Trophoblast cell (in vitro differentiated cells and primary cell): ENCODE results near the gene SLC6A16.
"Not testable (repeated sequence)": the region's sequence is repeated elsewhere in the genome, so short reads cannot be mapped to it uniquely, and the experiment has no call there.

ENCODE experiments used
- DNase-seq, 2 donors: peaks; one replicate each; pipeline ENCODE4 v3.0.0-alpha.2; 2016
- H2AFZ ChIP-seq: 2 replicates; pipeline ENCODE4 v1.6.1; 2013; ENCODE audit warnings: low read length, moderate library complexity, mild to moderate bottlenecking; ENCODE audit not compliant: insufficient read depth, poor library complexity
- H2AK5ac ChIP-seq: 2 replicates; pipeline ENCODE4 v1.6.1; 2013; ENCODE audit warnings: mild to moderate bottlenecking, low read length
- H2BK120ac ChIP-seq: 2 replicates; pipeline ENCODE4 v1.6.1; 2013; ENCODE audit warnings: low read length, mild to moderate bottlenecking, moderate library complexity; ENCODE audit not compliant: insufficient read depth, poor library complexity
- H2BK12ac ChIP-seq: 2 replicates; pipeline ENCODE4 v1.6.1; 2013; ENCODE audit warnings: mild to moderate bottlenecking, low read length, moderate library complexity
- H2BK5ac ChIP-seq: 2 replicates; pipeline ENCODE4 v1.6.1; 2013; ENCODE audit warnings: low read length, low read depth, moderate library complexity, mild to moderate bottlenecking; ENCODE audit not compliant: poor library complexity
- H3K14ac ChIP-seq: 2 replicates; pipeline ENCODE4 v1.6.1; 2013; ENCODE audit warnings: mild to moderate bottlenecking, low read length
- H3K18ac ChIP-seq: 2 replicates; pipeline ENCODE4 v1.6.1; 2013; ENCODE audit warnings: mild to moderate bottlenecking, low read length
- H3K23ac ChIP-seq: 2 replicates; pipeline ENCODE4 v1.6.1; 2013; ENCODE audit warnings: low read length
- H3K27ac ChIP-seq: 2 replicates; pipeline ENCODE4 v1.5.1; 2013; ENCODE audit warnings: low read depth, mild to moderate bottlenecking, inconsistent platforms, low read length, moderate library complexity
- H3K27me3 ChIP-seq: 2 replicates; pipeline ENCODE4 v1.6.1; 2013; ENCODE audit warnings: inconsistent platforms, mild to moderate bottlenecking, low read length, moderate library complexity; ENCODE audit not compliant: insufficient read depth
- H3K36me3 ChIP-seq, 2 experiments: 1 replicate in 1 of 2; 2 replicates in 1 of 2; pipeline ENCODE4 v1.6.1; 2013; ENCODE audit warnings: low read length in 2 of 2, mild to moderate bottlenecking in 2 of 2, moderate library complexity in 1 of 2; ENCODE audit not compliant: insufficient read depth in 2 of 2, control insufficient read depth in 1 of 2
- H3K4ac ChIP-seq: 2 replicates; pipeline ENCODE4 v1.6.1; 2013; ENCODE audit warnings: low read depth, mild to moderate bottlenecking, low read length, moderate library complexity
- H3K4me1 ChIP-seq, 2 experiments: 1 replicate in 1 of 2; 2 replicates in 1 of 2; pipeline ENCODE4 v1.6.1; 2013; ENCODE audit warnings: low read length in 2 of 2, mild to moderate bottlenecking in 2 of 2, moderate library complexity in 1 of 2; ENCODE audit not compliant: insufficient read depth in 2 of 2, control insufficient read depth in 1 of 2
- H3K4me2 ChIP-seq: 2 replicates; pipeline ENCODE4 v1.6.1; 2013; ENCODE audit warnings: inconsistent platforms, mild to moderate bottlenecking, low read length, moderate library complexity
- H3K4me3 ChIP-seq: 2 replicates; pipeline ENCODE4 v1.5.1; 2013; ENCODE audit warnings: mild to moderate bottlenecking, low read depth, low read length, inconsistent platforms
- H3K79me1 ChIP-seq: one replicate; pipeline ENCODE4 v1.6.1; 2013; ENCODE audit warnings: low read length
- H3K79me2 ChIP-seq: 2 replicates; pipeline ENCODE4 v1.6.1; 2013; ENCODE audit warnings: low read length, mild to moderate bottlenecking; ENCODE audit not compliant: control insufficient read depth, insufficient read depth, poor library complexity
- H3K9ac ChIP-seq: 2 replicates; pipeline ENCODE4 v1.6.1; 2013; ENCODE audit warnings: mild to moderate bottlenecking, low read length
- H3K9me3 ChIP-seq: 2 replicates; pipeline ENCODE4 v1.6.1; 2013; ENCODE audit warnings: low read depth, mild to moderate bottlenecking, control low read depth, inconsistent platforms, low read length; ENCODE audit not compliant: insufficient read depth
- H4K12ac ChIP-seq: 2 replicates; pipeline ENCODE4 v1.6.1; 2013; ENCODE audit warnings: low read depth, mild to moderate bottlenecking, low read length, moderate library complexity
- H4K8ac ChIP-seq: 2 replicates; pipeline ENCODE4 v1.6.1; 2013; ENCODE audit warnings: low read depth, mild to moderate bottlenecking, low read length, moderate library complexity
- H4K91ac ChIP-seq: one replicate; pipeline ENCODE4 v1.6.1; 2013; ENCODE audit warnings: low read depth, mild to moderate bottlenecking, low read length, moderate library complexity
- WGBS: extraction: QIAGEN DNeasy Blood & Tissue Kit; methylation state at CpG from one replicate; pipeline ENCODE4 v1.1.7; 2013; ENCODE audit warnings: missing lambda C conversion rate; ENCODE audit not compliant: insufficient read length, insufficient coverage; ENCODE audit errors: extremely low coverage; 5-methylcytosine and 5-hydroxymethylcytosine counted together

SLC6A16 gene

DNA sequence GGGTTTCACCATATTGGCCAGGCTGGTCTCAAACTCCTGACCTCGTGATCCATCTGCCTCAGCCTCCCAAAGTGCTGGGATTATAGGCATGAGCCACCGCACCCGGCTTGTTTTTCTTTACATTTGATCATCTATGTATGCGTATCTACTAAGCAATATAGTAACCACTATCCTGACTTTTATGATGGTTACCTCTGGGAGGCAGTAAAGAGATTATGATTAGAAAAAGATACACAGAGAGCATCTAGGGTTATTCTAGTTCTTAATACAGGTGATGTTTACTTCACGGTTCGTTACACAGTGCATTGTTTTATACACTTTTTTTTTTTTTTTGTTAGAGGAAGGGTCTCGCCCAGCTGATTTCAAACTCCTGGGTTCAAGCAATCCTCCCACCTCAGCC is 18.3 kb downstream of the SLC6A16 start:
- WGBS = no CpG with 5 or more reads among the region's 7 CpGs
- H3K4ac ChIP-seq, H2AK5ac ChIP-seq, H3K4me2 ChIP-seq, H3K9ac ChIP-seq, DNase-seq, H3K9me3 ChIP-seq, H2BK12ac ChIP-seq, H3K27ac ChIP-seq, H2AFZ ChIP-seq, H3K14ac ChIP-seq, H3K23ac ChIP-seq, H4K12ac ChIP-seq, H2BK120ac ChIP-seq, H3K79me2 ChIP-seq, H3K4me3 ChIP-seq, H4K8ac ChIP-seq, H3K18ac ChIP-seq, H4K91ac ChIP-seq, H3K27me3 ChIP-seq, H2BK5ac ChIP-seq, H3K4me1 ChIP-seq, H3K79me1 ChIP-seq: not testable (repeated sequence)
- peaks cover 14 to 17% of the 10 kb centered on the region in 2 experiments for H3K36me3 ChIP-seq

DNA sequence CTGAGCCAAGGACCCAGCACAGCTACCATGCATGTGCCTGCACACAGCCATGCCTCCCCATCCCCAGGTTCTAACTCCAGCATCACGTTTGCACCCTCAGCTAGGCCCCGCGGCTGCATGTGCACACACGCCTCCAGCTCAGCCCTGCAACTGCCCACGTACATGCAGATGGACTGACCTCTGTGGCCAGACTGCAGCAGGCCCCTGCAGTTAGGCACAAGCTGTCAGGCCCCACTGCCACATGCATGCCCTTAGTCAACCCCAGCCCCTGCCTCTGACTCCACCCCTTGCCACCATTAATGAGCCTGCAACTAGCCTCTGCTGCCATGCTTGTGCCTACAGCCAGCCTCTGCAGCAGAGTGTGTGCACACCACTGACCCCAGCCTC is 23.1 kb downstream of the SLC6A16 start:
- Histone ChIP-seq H3K27ac (no peak overlapping the region), H3K9ac (no peak overlapping the region), H4K12ac (no peak overlapping the region), H2AK5ac (no peak overlapping the region), H3K4me1 (no peaks in the 10 kb centered on the region), H3K79me2 (no peaks in the 10 kb centered on the region), H3K18ac (no peak overlapping the region), H3K4me3 (peak overlapping the region; percentile 44), H3K27me3 (no peaks in the 10 kb centered on the region), H2AFZ (no peak overlapping the region), H3K23ac (peak overlapping the region; percentile 25), H4K8ac (no peak overlapping the region), H3K4me2 (no peak overlapping the region), H3K9me3 (no peaks in the 10 kb centered on the region), H2BK120ac (no peak overlapping the region), H2BK12ac (no peak overlapping the region), H2BK5ac (no peak overlapping the region), H4K91ac (no peak overlapping the region), H3K36me3 (no peaks in the 10 kb centered on the region), H3K14ac (no peak overlapping the region), H3K4ac (no peak overlapping the region), H3K79me1 (no peaks in the 10 kb centered on the region)
- no CpG with 5 or more reads among the region's 5 CpGs for WGBS
- no peak for DNase-seq

DNA sequence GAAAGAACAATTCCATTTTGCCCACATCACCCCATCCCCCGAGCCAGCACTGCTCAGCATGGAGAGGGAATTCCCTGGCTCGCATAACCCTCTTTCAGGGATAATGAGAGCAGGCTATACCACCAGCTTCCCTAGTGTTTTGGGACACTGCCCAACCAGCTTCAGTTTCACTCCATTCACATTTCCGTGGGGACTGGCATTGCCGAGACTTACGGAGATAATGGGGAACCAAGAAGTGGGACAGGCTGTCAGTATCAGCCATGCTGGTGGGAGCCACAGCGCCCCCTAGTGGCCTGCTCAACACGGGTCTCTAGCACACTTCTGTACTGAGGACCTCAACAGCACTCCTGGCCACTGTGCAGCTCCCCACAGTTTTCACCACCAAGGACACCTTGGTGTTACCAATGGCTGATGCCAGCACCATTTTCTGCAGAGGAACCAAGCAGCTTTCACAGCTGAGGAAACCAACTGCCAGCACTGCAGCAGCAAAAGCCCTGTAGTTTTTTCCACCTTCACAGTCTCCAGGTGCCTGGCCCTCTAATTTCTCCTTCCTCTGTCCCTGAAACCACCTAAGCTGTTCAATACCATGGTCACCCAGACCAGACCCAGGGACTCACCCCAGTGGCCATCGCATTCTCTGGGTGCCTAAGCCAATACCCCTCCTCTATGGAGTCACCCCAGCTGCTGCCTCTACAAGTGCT is 23.7 kb downstream of the SLC6A16 start:
- no peak overlapping the region for H4K8ac ChIP-seq
- H3K9me3 ChIP-seq = no peaks in the 10 kb centered on the region
- H3K27ac ChIP-seq = no peak overlapping the region
- H3K36me3 ChIP-seq = no peaks in the 10 kb centered on the region
- no peaks in the 10 kb centered on the region for H3K79me1 ChIP-seq
- H2AK5ac ChIP-seq = no peak overlapping the region
- no CpG with 5 or more reads among the region's 8 CpGs for WGBS
- no peak overlapping the region for H2BK120ac ChIP-seq
- no peak overlapping the region for H3K18ac ChIP-seq
- no peaks in the 10 kb centered on the region for H3K27me3 ChIP-seq
- H3K14ac ChIP-seq = no peak overlapping the region
- H3K4me1 ChIP-seq = no peaks in the 10 kb centered on the region
- peak overlapping the region; percentile 32 for H3K4me2 ChIP-seq
- H4K12ac ChIP-seq = no peak overlapping the region
- no peak overlapping the region for H4K91ac ChIP-seq
- DNase-seq = peak; percentile 64 to 81
- H2BK12ac ChIP-seq = no peak overlapping the region
- H3K4me3 ChIP-seq = no peak overlapping the region
- H3K4ac ChIP-seq = no peak overlapping the region
- no peak overlapping the region for H3K23ac ChIP-seq
- no peaks in the 10 kb centered on the region for H3K79me2 ChIP-seq
- H2BK5ac ChIP-seq = no peak overlapping the region
- no peak overlapping the region for H2AFZ ChIP-seq
- no peak overlapping the region for H3K9ac ChIP-seq

DNA sequence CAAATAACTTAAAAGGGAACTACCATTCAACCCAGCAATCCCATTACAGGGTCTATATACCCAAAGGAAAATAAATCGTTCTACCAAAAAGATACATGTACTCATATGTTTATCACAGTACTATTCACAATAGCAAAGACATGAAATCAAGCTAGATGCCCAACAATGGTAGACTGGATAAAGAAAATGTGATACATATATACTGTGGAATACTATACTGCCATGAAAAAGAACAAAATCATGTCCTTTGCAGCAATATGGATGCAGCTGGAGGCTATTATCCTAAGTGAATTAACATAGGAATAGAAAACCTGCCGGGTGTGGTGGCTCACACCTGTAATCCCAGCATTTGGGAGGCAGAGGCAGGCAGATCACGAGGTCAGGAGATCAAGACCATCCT is 26.3 kb downstream of the SLC6A16 start:
- not testable (repeated sequence) for H3K4ac ChIP-seq
- no CpG with 5 or more reads among the region's 3 CpGs for WGBS

More for the DNA sequence above, 26.3 kb downstream of the SLC6A16 start:
- not testable (repeated sequence) for H3K4me3 ChIP-seq, H4K12ac ChIP-seq, H3K79me2 ChIP-seq, H2BK120ac ChIP-seq, H2BK5ac ChIP-seq, H3K9me3 ChIP-seq, H3K27ac ChIP-seq, H3K4me2 ChIP-seq, H3K14ac ChIP-seq, H3K9ac ChIP-seq, H4K91ac ChIP-seq, H4K8ac ChIP-seq, H3K23ac ChIP-seq, H3K79me1 ChIP-seq, H3K18ac ChIP-seq, H3K4me1 ChIP-seq, H2AK5ac ChIP-seq, H3K36me3 ChIP-seq, DNase-seq, H2AFZ ChIP-seq, H3K27me3 ChIP-seq, H2BK12ac ChIP-seq
